ENCODE results near the gene ATP10A. TPM values are rescaled to one million over a fixed set of nuclear protein-coding genes. Genes with fewer than 3 reads are reported as not detected.

ATP10A gene
- polyA plus RNA-seq, 1 of the 3 experiments (the other 2 are of a cell fraction), result not detected

DNA sequence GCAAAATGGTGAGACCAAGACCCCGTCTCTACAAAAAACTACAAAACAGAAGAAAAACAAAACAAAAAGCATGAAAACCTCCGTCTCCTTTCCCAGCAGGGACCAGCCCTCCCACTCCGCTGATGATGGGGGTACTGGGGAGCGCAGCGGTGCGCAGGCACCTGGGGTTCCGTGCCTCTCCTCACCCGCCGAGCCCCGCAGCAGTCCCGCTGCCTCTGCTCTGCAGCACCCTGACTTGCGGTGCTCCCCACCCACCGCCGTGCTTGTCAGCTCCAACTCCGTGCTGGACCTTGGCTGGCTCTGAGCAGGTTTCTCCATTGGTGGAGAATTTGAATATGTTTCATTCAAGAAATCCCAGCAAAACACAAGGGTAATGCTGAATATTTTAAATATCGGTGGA is 46.7 kb upstream of the ATP10A start:
- no peak for TF ChIP-seq POLR2AphosphoS5 (IDR thresholded peaks at IDR 0.05; ENCODE audit: low read depth, low read length)
- Histone ChIP-seq H3K79me2 (ENCODE audit: insufficient read depth) (no peaks in the 10 kb centered on the region), H3K27ac (ENCODE audit: low read depth in 2 of 2, low read length in 1 of 2) (no peak overlapping the region), H3K4me2 (no peak overlapping the region), H3K36me3 (replicated peaks in 1 of 2; ENCODE audit: control insufficient read depth in 1 of 2, insufficient read depth in 2 of 2, low read length in 1 of 2) (no peaks in the 10 kb centered on the region), H3K4me3 (ENCODE audit: low read depth in 2 of 2, low read length in 1 of 2) (no peak overlapping the region), H2AFZ (ENCODE audit: low read depth) (no peak overlapping the region), H3K9me2 (no peaks in the 10 kb centered on the region), H3K4me1 (ENCODE audit: control insufficient read depth in 1 of 2, insufficient read depth in 2 of 2, low read depth in 1 of 2, low read length in 1 of 2) (no peaks in the 10 kb centered on the region), H3K27me3 (ENCODE audit: insufficient read depth) (no peaks in the 10 kb centered on the region), H3K9ac (no peak overlapping the region), H4K20me1 (ENCODE audit: insufficient read depth) (no peaks in the 10 kb centered on the region), H3K9me3 (no peaks in the 10 kb centered on the region), H3F3A (replicated peaks; ENCODE audit: insufficient read depth) (no peaks in the 10 kb centered on the region)
- WGBS (ENCODE audit: low lambda C conversion rate), result 62% methylated on average over 11 of the region's 16 CpGs
- no peak for DNase-seq
- POLR2A ChIA-PET, result no interaction called here
- CTCF ChIA-PET, result interaction anchor here (1.0 kb wide), 1 partner anchor 351 kb away, joined by 3 read pairs; no protein-coding TSS in a partner anchor

DNA sequence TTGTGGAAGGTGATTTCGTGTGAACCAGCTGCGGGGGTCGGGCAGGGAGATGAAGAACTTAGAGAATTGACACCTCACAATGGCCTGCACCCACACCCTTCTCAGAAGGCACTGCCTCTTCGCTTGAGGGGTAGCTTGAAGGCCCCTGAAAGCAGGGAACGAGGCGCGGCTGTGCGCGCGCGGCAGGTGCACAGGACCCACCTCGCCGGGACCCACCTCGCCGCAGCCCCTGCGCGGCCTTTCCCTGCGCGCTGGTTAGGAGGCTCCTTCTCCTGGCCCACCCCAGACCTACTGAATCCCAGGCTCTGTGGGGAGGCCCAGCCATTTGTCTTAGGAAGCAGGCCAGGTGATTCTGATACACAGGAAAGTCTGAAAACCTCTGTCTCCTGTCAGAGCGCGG is 46.2 kb upstream of the ATP10A start:
- Histone ChIP-seq H3K9me3 (no peaks in the 10 kb centered on the region), H3K4me3 (ENCODE audit: low read depth in 2 of 2, low read length in 1 of 2) (no peak overlapping the region), H3K27me3 (ENCODE audit: insufficient read depth) (no peaks in the 10 kb centered on the region), H2AFZ (ENCODE audit: low read depth) (no peak overlapping the region), H3K9me2 (no peaks in the 10 kb centered on the region), H3K9ac (no peak overlapping the region), H3K36me3 (replicated peaks in 1 of 2; ENCODE audit: control insufficient read depth in 1 of 2, insufficient read depth in 2 of 2, low read length in 1 of 2) (no peaks in the 10 kb centered on the region), H4K20me1 (ENCODE audit: insufficient read depth) (no peaks in the 10 kb centered on the region), H3K4me1 (ENCODE audit: control insufficient read depth in 1 of 2, insufficient read depth in 2 of 2, low read depth in 1 of 2, low read length in 1 of 2) (no peaks in the 10 kb centered on the region), H3K4me2 (no peak overlapping the region), H3F3A (replicated peaks; ENCODE audit: insufficient read depth) (no peaks in the 10 kb centered on the region), H3K27ac (ENCODE audit: low read depth in 2 of 2, low read length in 1 of 2) (no peak overlapping the region), H3K79me2 (ENCODE audit: insufficient read depth) (no peaks in the 10 kb centered on the region)
- 69% methylated on average over 9 of the region's 21 CpGs for WGBS (ENCODE audit: low lambda C conversion rate)
- no peak for TF ChIP-seq TAF1 (IDR thresholded peaks at IDR 0.05; ENCODE audit: borderline replicate concordance, low read depth, low read length)
- ChIA-PET CTCF (no interaction called here), POLR2A (no interaction called here)
- DNase-seq, result no peak

DNA sequence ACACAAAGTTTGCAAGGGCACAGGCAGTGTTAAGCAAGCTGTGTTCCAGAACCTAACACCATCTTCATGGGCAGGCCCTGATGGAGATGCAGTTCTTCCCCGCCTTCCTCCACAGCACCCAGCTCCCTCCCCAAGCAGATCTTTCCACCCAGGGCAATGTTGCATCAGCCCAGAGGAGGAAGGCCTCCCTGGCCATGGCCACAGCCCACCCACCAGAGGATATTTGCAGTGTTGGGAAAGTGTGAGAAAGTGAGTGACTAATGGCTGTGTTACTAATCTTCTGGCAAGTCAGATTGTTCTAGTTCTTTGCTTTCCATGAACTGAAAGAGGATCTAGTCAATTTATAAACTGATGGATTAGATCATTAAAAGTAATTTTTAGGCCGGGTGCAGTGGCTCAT is 42.0 kb upstream of the ATP10A start:
- POLR2A ChIA-PET, result no interaction called here
- DNase-seq, result no peak
- Histone ChIP-seq H3K9me2 (no peaks in the 10 kb centered on the region), H3K79me2 (ENCODE audit: insufficient read depth) (no peaks in the 10 kb centered on the region), H3K4me3 (ENCODE audit: low read depth in 2 of 2, low read length in 1 of 2) (no peak overlapping the region), H3K9me3 (no peaks in the 10 kb centered on the region), H3K27ac (ENCODE audit: low read depth in 2 of 2, low read length in 1 of 2) (no peak overlapping the region), H3K9ac (no peak overlapping the region), H3K4me1 (ENCODE audit: control insufficient read depth in 1 of 2, insufficient read depth in 2 of 2, low read depth in 1 of 2, low read length in 1 of 2) (no peaks in the 10 kb centered on the region), H3K36me3 (replicated peaks in 1 of 2; ENCODE audit: control insufficient read depth in 1 of 2, insufficient read depth in 2 of 2, low read length in 1 of 2) (no peaks in the 10 kb centered on the region), H3K27me3 (ENCODE audit: insufficient read depth) (no peaks in the 10 kb centered on the region), H4K20me1 (ENCODE audit: insufficient read depth) (no peaks in the 10 kb centered on the region), H3F3A (replicated peaks; ENCODE audit: insufficient read depth) (no peaks in the 10 kb centered on the region), H3K4me2 (no peak overlapping the region), H2AFZ (ENCODE audit: low read depth) (no peak overlapping the region)
- WGBS (ENCODE audit: low lambda C conversion rate), result 70% methylated on average over 1 of the region's 2 CpGs
- TF ChIP-seq POLR2AphosphoS5 (IDR thresholded peaks at IDR 0.05; ENCODE audit: low read depth, low read length) (no peak), RFX5 (IDR thresholded peaks at IDR 0.05; ENCODE audit: low read length) (no peak), MXI1 (IDR thresholded peaks at IDR 0.05; ENCODE audit: low read depth, low read length) (no peak), GATA2 (CRISPR knock-in tag; IDR thresholded peaks at IDR 0.05) (no peak), GABPA (IDR thresholded peaks at IDR 0.05; ENCODE audit: low read depth) (no peak), RCOR1 (IDR thresholded peaks at IDR 0.05; ENCODE audit: low read length) (no peak), NRF1 (IDR thresholded peaks at IDR 0.05; ENCODE audit: low read depth, low read length) (no peak), EZH2phosphoT487 (IDR thresholded peaks at IDR 0.05; ENCODE audit: borderline replicate concordance, low read depth) (no peak), EP300 (IDR thresholded peaks at IDR 0.05; ENCODE audit: borderline replicate concordance in 1 of 2, low read depth in 1 of 2, low read length in 1 of 2) (no peak), TCF12 (IDR thresholded peaks at IDR 0.05) (no peak)
- TF ChIP-seq, protein P1, sequence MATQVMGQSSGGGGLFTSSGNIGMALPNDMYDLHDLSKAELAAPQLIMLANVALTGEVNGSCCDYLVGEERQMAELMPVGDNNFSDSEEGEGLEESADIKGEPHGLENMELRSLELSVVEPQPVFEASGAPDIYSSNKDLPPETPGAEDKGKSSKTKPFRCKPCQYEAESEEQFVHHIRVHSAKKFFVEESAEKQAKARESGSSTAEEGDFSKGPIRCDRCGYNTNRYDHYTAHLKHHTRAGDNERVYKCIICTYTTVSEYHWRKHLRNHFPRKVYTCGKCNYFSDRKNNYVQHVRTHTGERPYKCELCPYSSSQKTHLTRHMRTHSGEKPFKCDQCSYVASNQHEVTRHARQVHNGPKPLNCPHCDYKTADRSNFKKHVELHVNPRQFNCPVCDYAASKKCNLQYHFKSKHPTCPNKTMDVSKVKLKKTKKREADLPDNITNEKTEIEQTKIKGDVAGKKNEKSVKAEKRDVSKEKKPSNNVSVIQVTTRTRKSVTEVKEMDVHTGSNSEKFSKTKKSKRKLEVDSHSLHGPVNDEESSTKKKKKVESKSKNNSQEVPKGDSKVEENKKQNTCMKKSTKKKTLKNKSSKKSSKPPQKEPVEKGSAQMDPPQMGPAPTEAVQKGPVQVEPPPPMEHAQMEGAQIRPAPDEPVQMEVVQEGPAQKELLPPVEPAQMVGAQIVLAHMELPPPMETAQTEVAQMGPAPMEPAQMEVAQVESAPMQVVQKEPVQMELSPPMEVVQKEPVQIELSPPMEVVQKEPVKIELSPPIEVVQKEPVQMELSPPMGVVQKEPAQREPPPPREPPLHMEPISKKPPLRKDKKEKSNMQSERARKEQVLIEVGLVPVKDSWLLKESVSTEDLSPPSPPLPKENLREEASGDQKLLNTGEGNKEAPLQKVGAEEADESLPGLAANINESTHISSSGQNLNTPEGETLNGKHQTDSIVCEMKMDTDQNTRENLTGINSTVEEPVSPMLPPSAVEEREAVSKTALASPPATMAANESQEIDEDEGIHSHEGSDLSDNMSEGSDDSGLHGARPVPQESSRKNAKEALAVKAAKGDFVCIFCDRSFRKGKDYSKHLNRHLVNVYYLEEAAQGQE (IDR thresholded peaks at IDR 0.05; ENCODE audit: low read depth, low read length), result no peak
- TF ChIP-seq, protein P2, sequence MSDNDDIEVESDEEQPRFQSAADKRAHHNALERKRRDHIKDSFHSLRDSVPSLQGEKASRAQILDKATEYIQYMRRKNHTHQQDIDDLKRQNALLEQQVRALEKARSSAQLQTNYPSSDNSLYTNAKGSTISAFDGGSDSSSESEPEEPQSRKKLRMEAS (IDR thresholded peaks at IDR 0.05; ENCODE audit: low read depth), result no peak
- TF ChIP-seq, protein P3, sequence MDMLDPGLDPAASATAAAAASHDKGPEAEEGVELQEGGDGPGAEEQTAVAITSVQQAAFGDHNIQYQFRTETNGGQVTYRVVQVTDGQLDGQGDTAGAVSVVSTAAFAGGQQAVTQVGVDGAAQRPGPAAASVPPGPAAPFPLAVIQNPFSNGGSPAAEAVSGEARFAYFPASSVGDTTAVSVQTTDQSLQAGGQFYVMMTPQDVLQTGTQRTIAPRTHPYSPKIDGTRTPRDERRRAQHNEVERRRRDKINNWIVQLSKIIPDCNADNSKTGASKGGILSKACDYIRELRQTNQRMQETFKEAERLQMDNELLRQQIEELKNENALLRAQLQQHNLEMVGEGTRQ (IDR thresholded peaks at IDR 0.05; ENCODE audit: borderline replicate concordance, low read depth, low read length), result no peak
- CTCF ChIA-PET, result interaction anchor here (1.7 kb wide), 1 partner anchor 28 kb away, joined by 8 read pairs; no protein-coding TSS in a partner anchor
